B cell (primary cell): Measurements from ENCODE around the gene OR9Q1. TPM values are rescaled to one million over a fixed set of nuclear protein-coding genes. Genes with fewer than 3 reads are reported as not detected.

Source experiments
- ATAC-seq: fragments of 200-7000 bp; cut with Tn5 transposase; one replicate; pipeline ENCODE4 v1.10.0; 2021; ENCODE audit warnings: low read depth, mild to moderate bottlenecking, moderate number of reproducible peaks, moderate library complexity
- CTCF ChIA-PET: fragments of 350-600 bp; sonication (Branson Sonifier 250); formaldehyde crosslinking; loops from one replicate; lab custom pipeline; 2021; ENCODE audit warnings: antibody characterized with exemption, inconsistent platforms; lab: Charles Lee
- POLR2A ChIA-PET: fragments of 350-600 bp; sonication (Branson Sonifier 250); formaldehyde crosslinking; loops from one replicate; lab custom pipeline; 2021; ENCODE audit warnings: antibody characterized with exemption; lab: Charles Lee
- DNase-seq: peaks from one replicate; pipeline ENCODE4 v3.0.0; 2013
- H2AFZ ChIP-seq: 2 replicates; pipeline ENCODE4 v1.6.1; 2012; ENCODE audit warnings: mild to moderate bottlenecking, low read depth, low read length; ENCODE audit not compliant: insufficient read depth, poor library complexity, severe bottlenecking
- H3K27ac ChIP-seq, 2 donors: 1 replicate in 1 of 2; 2 replicates in 1 of 2; pipeline ENCODE4 v1.5.1; 2012 to 2013; ENCODE audit warnings: low read length in 2 of 2, mild to moderate bottlenecking in 2 of 2, moderate library complexity in 1 of 2
- H3K27me3 ChIP-seq, 4 experiments: fragments of 200-600 bp in 1 of 4; sonication (generic) in 1 of 4; replicated peaks in 1 of 4; 1 replicate in 2 of 4; 2 replicates in 2 of 4; pipeline versions ENCODE4 v1.6.1 to v1.7.0; 2013 to 2016; ENCODE audit warnings: low read length in 3 of 4, mild to moderate bottlenecking in 2 of 4, mixed read lengths in 1 of 4, moderate library complexity in 1 of 4; ENCODE audit not compliant: insufficient read depth in 4 of 4, control insufficient read depth in 3 of 4; ENCODE audit errors: control extremely low read depth in 1 of 4
- H3K36me3 ChIP-seq, 2 experiments: replicated peaks in 1 of 2; 1 replicate in 1 of 2; 2 replicates in 1 of 2; pipeline versions ENCODE4 v1.6.1 to v1.7.1; 2013; ENCODE audit warnings: low read length in 1 of 2; ENCODE audit not compliant: insufficient read depth in 2 of 2, control insufficient read depth in 1 of 2; ENCODE audit errors: control extremely low read depth in 1 of 2, extremely low read depth in 1 of 2
- H3K4me1 ChIP-seq, 2 donors: fragments of 200-600 bp in 1 of 2; sonication (generic) in 1 of 2; 1 replicate in 1 of 2; 2 replicates in 1 of 2; pipeline versions ENCODE4 v1.5.1 to v1.6.1; 2013 to 2017; ENCODE audit warnings: low read length in 2 of 2; ENCODE audit not compliant: control insufficient read depth in 2 of 2, insufficient read depth in 2 of 2
- H3K4me2 ChIP-seq: replicated peaks from 2 replicates; pipeline ENCODE3; 2012; ENCODE audit warnings: mild to moderate bottlenecking, low read depth, low read length; ENCODE audit not compliant: poor library complexity, severe bottlenecking
- H3K4me3 ChIP-seq, 5 experiments: fragments of 200-600 bp in 1 of 5; sonication (generic) in 1 of 5; 1 replicate in 3 of 5; 2 replicates in 2 of 5; pipeline versions ENCODE4 v1.5.1 to v1.7.0; 2011 to 2016; ENCODE audit warnings: low read length in 4 of 5, mild to moderate bottlenecking in 4 of 5, low read depth in 2 of 5, control low read depth in 1 of 5, moderate library complexity in 1 of 5; ENCODE audit not compliant: insufficient read depth in 1 of 5; ENCODE audit errors: control extremely low read depth in 1 of 5, extremely low read depth in 1 of 5
- H3K79me2 ChIP-seq: fragments of 200-600 bp; sonication (generic); one replicate; pipeline ENCODE4 v1.6.0; 2016; ENCODE audit warnings: low read length; ENCODE audit not compliant: control insufficient read depth, insufficient read depth
- H3K9ac ChIP-seq: fragments of 200-600 bp; sonication (generic); 2 replicates; pipeline ENCODE4 v1.6.1; 2017; ENCODE audit warnings: mild to moderate bottlenecking, low read length, moderate library complexity
- H3K9me3 ChIP-seq, 3 donors: one replicate each; pipeline versions ENCODE4 v1.6.1 to v1.7.1; 2013; ENCODE audit warnings: low read length in 2 of 3; ENCODE audit not compliant: control insufficient read depth in 2 of 3, insufficient read depth in 1 of 3; ENCODE audit errors: control extremely low read depth in 1 of 3
- H4K20me1 ChIP-seq: 2 replicates; pipeline ENCODE4 v1.6.0; 2012; ENCODE audit warnings: mild to moderate bottlenecking, low read length; ENCODE audit not compliant: insufficient read depth, control insufficient read depth, poor library complexity, severe bottlenecking
- H3K27ac Mint-ChIP-seq: one replicate; pipeline ENCODE4 v1.8.0; 2021; ENCODE audit warnings: mixed read lengths
- H3K27me3 Mint-ChIP-seq: one replicate; pipeline ENCODE4 v1.8.0; 2021; ENCODE audit warnings: mixed read lengths
- H3K4me1 Mint-ChIP-seq: one replicate; pipeline ENCODE4 v1.8.0; 2021; ENCODE audit warnings: mixed read lengths
- H3K4me3 Mint-ChIP-seq: one replicate; pipeline ENCODE4 v1.8.0; 2021; ENCODE audit warnings: mixed read lengths
- H3K9me3 Mint-ChIP-seq: one replicate; pipeline ENCODE4 v1.8.0; 2022; ENCODE audit warnings: mixed read lengths; ENCODE audit not compliant: insufficient read depth
- CTCF ChIP-seq: fragments of 200-600 bp; IDR thresholded peaks from one replicate; pipeline ENCODE4 v1.8.0; 2022; ENCODE audit warnings: antibody characterized with exemption, mild to moderate bottlenecking
- EZH2 ChIP-seq: IDR thresholded peaks from 2 replicates; pipeline ENCODE4 v1.6.1; 2012; ENCODE audit warnings: borderline replicate concordance, low read depth, mild to moderate bottlenecking, moderate library complexity, low read length; ENCODE audit not compliant: insufficient read depth, poor library complexity, severe bottlenecking
- WGBS: methylation state at CpG from one replicate; pipeline ENCODE4 v1.1.5; 2013; ENCODE audit warnings: missing lambda C conversion rate; ENCODE audit not compliant: insufficient coverage; 5-methylcytosine and 5-hydroxymethylcytosine counted together
- intact Hi-C: fragments of 100-400 bp; cut with micrococcal nuclease; formaldehyde crosslinking; loops from one replicate; pipeline ENCODE4 v1.10.0; 2022
- polyA plus RNA-seq: library from polyadenylated mRNA; depleted of rRNA; stranded (reverse); fragments of >200 nt; gene quantifications from 2 replicates; pipeline ENCODE4 v1.2.3, GENCODE V29; 2012
- total RNA-seq, 2 donors: library from RNA; stranded (reverse); fragments of 120-200 nt in 1 of 2; gene quantifications; 1 replicate in 1 of 2; 2 replicates in 1 of 2; pipeline versions ENCODE4 v1.2.3 to v1.2.4, GENCODE V29; 2013 to 2022

The OR9Q1 gene
- total and polyA plus RNA-seq, 2 donors (not counting 1 experiment from before 2014, with no cell fraction given), result not detected

GRCh38 chr11:58058276-58059006 lies 34.8 kb downstream of the OR9Q1 start:
- Mint-ChIP-seq H3K27me3 (peaks cover 10% of the 10 kb centered on the region), H3K27ac (no peak overlapping the region), H3K4me3 (no peak overlapping the region), H3K4me1 (no peaks in the 10 kb centered on the region), H3K9me3 (no peaks in the 10 kb centered on the region)
- 78% methylated on average over 7 of the region's 13 CpGs for WGBS
- POLR2A ChIA-PET, result no interaction called here
- no peak for TF ChIP-seq CTCF
- TF ChIP-seq EZH2, result no peak
- ATAC-seq (no peak), DNase-seq (no peak)
- Histone ChIP-seq H3K79me2 (no peaks in the 10 kb centered on the region), H3K4me3 (no peak overlapping the region), H2AFZ (no peak overlapping the region), H3K4me2 (no peak overlapping the region), H4K20me1 (no peaks in the 10 kb centered on the region), H3K9ac (no peak overlapping the region), H3K27ac (no peak overlapping the region), H3K9me3 (peaks cover 0 to 4% (median 0%) of the 10 kb centered on the region in 3 donors), H3K27me3 (peaks cover 0 to 3% (median 0%) of the 10 kb centered on the region in 4 experiments), H3K36me3 (no peaks in the 10 kb centered on the region), H3K4me1 (no peaks in the 10 kb centered on the region)
- intact Hi-C loops, result no loop called here
- CTCF ChIA-PET, result no interaction called here

GRCh38 chr11:58059007-58059350 lies 35.3 kb downstream of the OR9Q1 start:
- H4K20me1 ChIP-seq, result no peaks in the 10 kb centered on the region
- Mint-ChIP-seq H3K4me1 (no peaks in the 10 kb centered on the region), H3K27ac (no peak overlapping the region), H3K9me3 (no peaks in the 10 kb centered on the region), H3K4me3 (no peak overlapping the region), H3K27me3 (peaks cover 10% of the 10 kb centered on the region)
- H3K36me3 ChIP-seq, result no peaks in the 10 kb centered on the region
- ChIA-PET CTCF (no interaction called here), POLR2A (no interaction called here)
- intact Hi-C loops, result no loop called here
- WGBS, result no CpG with 5 or more reads among the region's 4 CpGs
- no peak overlapping the region for H3K27ac ChIP-seq
- DNase-seq (no peak), ATAC-seq (no peak)
- H3K4me3 ChIP-seq, result no peak overlapping the region
- peaks cover 0 to 4% (median 0%) of the 10 kb centered on the region in 3 donors for H3K9me3 ChIP-seq
- H3K27me3 ChIP-seq, result peaks cover 0 to 3% (median 0%) of the 10 kb centered on the region in 4 experiments
- H3K4me2 ChIP-seq, result no peak overlapping the region
- H3K9ac ChIP-seq, result no peak overlapping the region
- no peak overlapping the region for H2AFZ ChIP-seq
- no peaks in the 10 kb centered on the region for H3K79me2 ChIP-seq
- no peak for TF ChIP-seq CTCF
- no peak for TF ChIP-seq EZH2
- no peaks in the 10 kb centered on the region for H3K4me1 ChIP-seq
